ENCODE measurements around the gene IL3RA.
"Not testable (repeated sequence)": the region's sequence is repeated elsewhere in the genome, so short reads cannot be mapped to it uniquely, and the experiment has no call there.

The IL3RA gene

GRCh38 chrX:1336331-1336943, at the start of gene IL3RA:
Gene IL3RA (plus strand): TSS chrX:1336785. CDS start chrX:1341766, 4,981 bp downstream.
- no peak within 1 kb of the TSS for H3K27ac ChIP-seq
- TF ChIP-seq CTCF (conservative IDR thresholded peaks at IDR 0.05) = no peak

GRCh38 chrX:1289535-1289934, 47.0 kb upstream of the IL3RA start:
- TF ChIP-seq CTCF (conservative IDR thresholded peaks at IDR 0.05) = no peak
- H3K27ac ChIP-seq = no peak overlapping the region

- TF ChIP-seq CTCF (conservative IDR thresholded peaks at IDR 0.05) = no peak
- no peak overlapping the region for H3K27ac ChIP-seq
Measured at GRCh38 chrX:1291110-1291740, 45.4 kb upstream of the IL3RA start.

GRCh38 chrX:1292575-1293290, 43.9 kb upstream of the IL3RA start:
- no peak for TF ChIP-seq CTCF (conservative IDR thresholded peaks at IDR 0.05)
- no peak overlapping the region for H3K27ac ChIP-seq

- no peak for TF ChIP-seq CTCF (conservative IDR thresholded peaks at IDR 0.05)
Measured at GRCh38 chrX:1294301-1295067, 42.1 kb upstream of the IL3RA start.

GRCh38 chrX:1295550-1295949, 41.0 kb upstream of the IL3RA start:
- TF ChIP-seq CTCF (conservative IDR thresholded peaks at IDR 0.05) = no peak
- no peak overlapping the region for H3K27ac ChIP-seq

More at GRCh38 chrX:1294301-1295067, 42.1 kb upstream of the IL3RA start:
- no peak overlapping the region for H3K27ac ChIP-seq

GRCh38 chrX:1297591-1297990, 39.0 kb upstream of the IL3RA start:
- H3K27ac ChIP-seq = not testable (repeated sequence)
